Stimulated activated CD8-positive, alpha-beta memory T cell treated with anti-CD3 and anti-CD28 coated beads, Interleukin-7, amount 100 ng/mL, for 4 hours (primary cell): ENCODE data around the gene EIF4G2.

Experiments used
- DNase-seq, 2 donors: peaks; one replicate each; pipeline ENCODE4 v3.0.0-alpha.2; 2020; ENCODE audit warnings: low read depth in 2 of 2

Gene EIF4G2

GRCh38 chr11:10771457-10771856 is 37.3 kb downstream of the EIF4G2 start:
- no peak for DNase-seq

GRCh38 chr11:10770626-10771254 is 38.0 kb downstream of the EIF4G2 start:
- DNase-seq, result no peak

GRCh38 chr11:10764412-10764811 is 44.3 kb downstream of the EIF4G2 start:
- DNase-seq, result no peak

- no peak for DNase-seq
Observed at GRCh38 chr11:10763766-10764165, 45.0 kb downstream of the EIF4G2 start.

GRCh38 chr11:10762913-10763421 is 45.8 kb downstream of the EIF4G2 start:
- no peak for DNase-seq

- no peak for DNase-seq
Observed at GRCh38 chr11:10762185-10762584, 46.5 kb downstream of the EIF4G2 start.

GRCh38 chr11:10761085-10761698 is 47.5 kb downstream of the EIF4G2 start:
- DNase-seq, result no peak

- no peak for DNase-seq
Observed at GRCh38 chr11:10758957-10759356, 49.8 kb downstream of the EIF4G2 start.

GRCh38 chr11:10752486-10752885 is 56.2 kb downstream of the EIF4G2 start:
- DNase-seq, result no peak

- DNase-seq, result no peak
Observed at GRCh38 chr11:10752061-10752460, 56.7 kb downstream of the EIF4G2 start.

- DNase-seq, result no peak
Observed at GRCh38 chr11:10751581-10751940, 57.2 kb downstream of the EIF4G2 start.

GRCh38 chr11:10750838-10751580 is 57.7 kb downstream of the EIF4G2 start, which contains the start of gene CTR9:
Gene CTR9, plus strand, starts transcription at chr11:10751246. Its CDS starts 167 bp downstream, at chr11:10751413.
- peak; percentile 77 to 86 for DNase-seq

GRCh38 chr11:10749476-10749875 is 59.2 kb downstream of the EIF4G2 start:
- DNase-seq, result no peak

GRCh38 chr11:10747733-10748132 is 61.0 kb downstream of the EIF4G2 start:
- DNase-seq, result no peak
